Measurements from ENCODE around the gene E2F4. TPM values are rescaled to one million over a fixed set of nuclear protein-coding genes. Genes with fewer than 3 reads are reported as not detected.

The E2F4 gene, protein sequence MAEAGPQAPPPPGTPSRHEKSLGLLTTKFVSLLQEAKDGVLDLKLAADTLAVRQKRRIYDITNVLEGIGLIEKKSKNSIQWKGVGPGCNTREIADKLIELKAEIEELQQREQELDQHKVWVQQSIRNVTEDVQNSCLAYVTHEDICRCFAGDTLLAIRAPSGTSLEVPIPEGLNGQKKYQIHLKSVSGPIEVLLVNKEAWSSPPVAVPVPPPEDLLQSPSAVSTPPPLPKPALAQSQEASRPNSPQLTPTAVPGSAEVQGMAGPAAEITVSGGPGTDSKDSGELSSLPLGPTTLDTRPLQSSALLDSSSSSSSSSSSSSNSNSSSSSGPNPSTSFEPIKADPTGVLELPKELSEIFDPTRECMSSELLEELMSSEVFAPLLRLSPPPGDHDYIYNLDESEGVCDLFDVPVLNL
- 33.7 and 35.5 TPM in 2 replicates for polyA plus RNA-seq (2013)

DNA sequence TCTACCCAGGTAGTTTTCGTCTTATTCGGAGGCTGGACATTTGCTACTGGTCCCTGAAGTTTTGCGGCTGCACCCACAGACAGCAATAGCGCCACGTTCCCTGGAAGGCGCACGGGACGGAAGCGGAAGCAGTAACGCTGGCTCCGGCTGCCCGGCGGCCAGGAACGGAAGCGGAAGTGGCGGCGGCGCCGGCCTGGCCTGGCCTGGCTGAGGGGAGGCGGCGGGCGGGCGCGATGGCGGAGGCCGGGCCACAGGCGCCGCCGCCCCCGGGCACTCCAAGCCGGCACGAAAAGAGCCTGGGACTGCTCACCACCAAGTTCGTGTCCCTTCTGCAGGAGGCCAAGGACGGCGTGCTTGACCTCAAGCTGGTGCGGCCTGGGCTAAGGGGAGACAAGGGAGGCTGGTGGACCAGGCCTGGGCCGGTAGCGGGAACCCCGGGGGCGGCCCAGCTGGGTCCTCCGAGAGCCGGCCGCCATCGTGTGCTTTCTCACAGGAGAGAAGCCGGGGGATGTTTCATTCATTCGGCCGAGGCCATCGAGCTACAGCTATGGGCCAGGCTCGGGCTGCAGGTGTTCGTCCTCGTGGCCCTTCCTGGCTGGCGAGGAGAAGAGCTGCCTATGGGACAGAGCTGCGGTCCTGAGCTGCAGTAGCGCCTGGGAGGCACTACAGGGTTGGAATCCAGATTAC, at the start of gene E2F4:
Gene E2F4 (plus strand): TSS at position 161 of the 687 bp plus-strand sequence. CDS start 73 bp downstream, at position 234.
- Histone ChIP-seq H3K14ac (ENCODE audit: low read length) (peak within 1 kb of the TSS; percentile 92), H2AFZ (ENCODE audit: insufficient read depth, low read length, poor library complexity) (peak within 1 kb of the TSS; percentile 72), H3K9ac (ENCODE audit: low read length) (peak within 1 kb of the TSS; percentile 98), H3K27ac (ENCODE audit: low read depth, low read length) (peak within 1 kb of the TSS; percentile 48), H2AK5ac (ENCODE audit: low read length) (peak within 1 kb of the TSS; percentile 98), H2BK12ac (ENCODE audit: low read length) (peak within 1 kb of the TSS; percentile 59), H3K36me3 (ENCODE audit: control insufficient read depth in 1 of 2, insufficient read depth in 2 of 2, low read length in 2 of 2) (peaks cover 36 to 38% of the 10 kb centered on the region in 2 experiments), H3K4me2 (ENCODE audit: low read length) (peak within 1 kb of the TSS; percentile 79), H3K18ac (ENCODE audit: low read length) (peak within 1 kb of the TSS; percentile 94), H2BK5ac (ENCODE audit: low read depth, low read length, poor library complexity) (peak within 1 kb of the TSS; percentile 80), H3K4me1 (ENCODE audit: control insufficient read depth in 1 of 2, insufficient read depth in 2 of 2, low read length in 2 of 2) (peaks cover 16 to 18% of the 10 kb centered on the region in 2 experiments), H2BK120ac (ENCODE audit: insufficient read depth, low read length, poor library complexity) (peak within 1 kb of the TSS; percentile 81), H3K9me3 (ENCODE audit: insufficient read depth, low read depth, low read length) (no peaks in the 10 kb centered on the region), H4K8ac (ENCODE audit: low read depth, low read length) (peak within 1 kb of the TSS; percentile 96), H3K27me3 (ENCODE audit: insufficient read depth, low read length) (no peaks in the 10 kb centered on the region), H4K91ac (ENCODE audit: low read depth, low read length) (peak within 1 kb of the TSS; percentile 87), H3K79me1 (ENCODE audit: low read length) (peaks cover 9% of the 10 kb centered on the region), H4K12ac (ENCODE audit: low read depth, low read length) (peak within 1 kb of the TSS; percentile 97), H3K4ac (ENCODE audit: low read depth, low read length) (peak within 1 kb of the TSS; percentile 99), H3K79me2 (ENCODE audit: control insufficient read depth, insufficient read depth, low read length, poor library complexity) (peaks cover 11% of the 10 kb centered on the region), H3K4me3 (ENCODE audit: low read depth, low read length) (peak within 1 kb of the TSS; percentile 98), H3K23ac (ENCODE audit: low read length) (no peak within 1 kb of the TSS)
- DNase-seq: peak; percentile 85 to 93
- WGBS (ENCODE audit: extremely low coverage, insufficient coverage, insufficient read length): no CpG with 5 or more reads among the region's 54 CpGs

DNA sequence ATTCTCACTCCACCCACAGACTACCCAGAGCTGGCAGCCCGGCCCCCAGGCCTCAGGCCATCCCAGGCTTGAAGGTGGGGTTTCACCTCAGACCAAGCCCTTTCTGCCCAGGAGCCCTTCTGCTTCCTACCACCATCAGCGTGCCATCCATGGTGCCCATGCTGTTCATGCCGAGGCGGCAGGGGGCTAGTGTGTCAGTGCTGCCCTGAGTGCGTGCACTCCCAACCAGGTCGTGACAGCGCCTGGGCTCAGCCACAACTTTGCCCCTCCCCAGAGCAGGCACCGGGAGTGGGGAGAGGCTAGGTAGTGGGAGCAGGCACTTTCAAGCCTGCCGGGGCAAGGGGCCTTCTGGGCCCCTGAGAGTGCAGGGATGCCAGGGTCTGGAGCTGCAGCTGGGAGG, 49.6 kb upstream of the E2F4 start:
- no CpG with 5 or more reads among the region's 9 CpGs for WGBS (ENCODE audit: extremely low coverage, insufficient coverage, insufficient read length)
- H3K4me3 ChIP-seq (ENCODE audit: low read depth, low read length): no peak overlapping the region
- no peaks in the 10 kb centered on the region for H3K79me1 ChIP-seq (ENCODE audit: low read length)

DNA sequence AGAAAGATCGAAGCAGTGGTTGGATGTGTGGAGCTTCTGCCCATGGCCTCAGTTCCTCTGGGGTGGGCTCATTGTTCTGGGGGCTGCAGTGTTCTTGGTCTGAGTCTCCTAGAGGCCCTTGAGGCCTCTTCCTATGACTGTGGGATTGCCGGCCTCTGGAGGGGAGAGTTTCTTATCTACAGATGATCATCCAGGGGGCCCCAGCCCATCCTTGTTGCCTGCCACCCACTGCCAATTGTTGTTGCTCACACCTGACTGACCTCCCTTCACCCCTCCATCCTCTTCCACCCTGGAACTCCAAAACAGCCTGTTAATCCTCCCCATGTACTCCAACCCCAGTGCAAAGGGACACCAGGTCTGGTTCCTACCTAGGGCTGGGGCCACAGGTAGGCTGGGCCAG, 47.0 kb upstream of the E2F4 start:
- no peaks in the 10 kb centered on the region for H3K79me2 ChIP-seq (ENCODE audit: control insufficient read depth, insufficient read depth, low read length, poor library complexity)
- H2BK120ac ChIP-seq (ENCODE audit: insufficient read depth, low read length, poor library complexity): no peak overlapping the region
- H4K91ac ChIP-seq (ENCODE audit: low read depth, low read length): no peak overlapping the region
- no peak overlapping the region for H2BK12ac ChIP-seq (ENCODE audit: low read length)
- no peak overlapping the region for H2AK5ac ChIP-seq (ENCODE audit: low read length)
- no peak overlapping the region for H3K9ac ChIP-seq (ENCODE audit: low read length)
- WGBS (ENCODE audit: extremely low coverage, insufficient coverage, insufficient read length): no CpG with 5 or more reads among the region's 2 CpGs
- H3K4me3 ChIP-seq (ENCODE audit: low read depth, low read length): no peak overlapping the region
- H2BK5ac ChIP-seq (ENCODE audit: low read depth, low read length, poor library complexity): no peak overlapping the region
- no peak overlapping the region for H3K23ac ChIP-seq (ENCODE audit: low read length)
- H4K12ac ChIP-seq (ENCODE audit: low read depth, low read length): no peak overlapping the region
- no peak overlapping the region for H3K4ac ChIP-seq (ENCODE audit: low read depth, low read length)
- H3K4me2 ChIP-seq (ENCODE audit: low read length): no peak overlapping the region
- H3K14ac ChIP-seq (ENCODE audit: low read length): no peak overlapping the region
- peaks cover 73 to 79% of the 10 kb centered on the region in 2 experiments for H3K36me3 ChIP-seq (ENCODE audit: control insufficient read depth in 1 of 2, insufficient read depth in 2 of 2, low read length in 2 of 2)
- H3K27ac ChIP-seq (ENCODE audit: low read depth, low read length): no peak overlapping the region
- H4K8ac ChIP-seq (ENCODE audit: low read depth, low read length): no peak overlapping the region
- H3K18ac ChIP-seq (ENCODE audit: low read length): no peak overlapping the region
- H3K79me1 ChIP-seq (ENCODE audit: low read length): no peaks in the 10 kb centered on the region
- DNase-seq: no peak
- H3K9me3 ChIP-seq (ENCODE audit: insufficient read depth, low read depth, low read length): peaks cover 9% of the 10 kb centered on the region
- peaks cover 3% of the 10 kb centered on the region for H3K27me3 ChIP-seq (ENCODE audit: insufficient read depth, low read length)
- peaks cover 2% of the 10 kb centered on the region in 2 experiments for H3K4me1 ChIP-seq (ENCODE audit: control insufficient read depth in 1 of 2, insufficient read depth in 2 of 2, low read length in 2 of 2)
- no peak overlapping the region for H2AFZ ChIP-seq (ENCODE audit: insufficient read depth, low read length, poor library complexity)

More for the DNA sequence above, 49.6 kb upstream of the E2F4 start:
- no peak overlapping the region for H3K4me2 ChIP-seq (ENCODE audit: low read length)
- H3K18ac ChIP-seq (ENCODE audit: low read length): no peak overlapping the region
- H2BK120ac ChIP-seq (ENCODE audit: insufficient read depth, low read length, poor library complexity): no peak overlapping the region
- H4K12ac ChIP-seq (ENCODE audit: low read depth, low read length): no peak overlapping the region
- H2BK5ac ChIP-seq (ENCODE audit: low read depth, low read length, poor library complexity): no peak overlapping the region
- H2BK12ac ChIP-seq (ENCODE audit: low read length): no peak overlapping the region
- H2AK5ac ChIP-seq (ENCODE audit: low read length): no peak overlapping the region
- H3K79me2 ChIP-seq (ENCODE audit: control insufficient read depth, insufficient read depth, low read length, poor library complexity): no peaks in the 10 kb centered on the region
- H3K4me1 ChIP-seq (ENCODE audit: control insufficient read depth in 1 of 2, insufficient read depth in 2 of 2, low read length in 2 of 2): no peaks in the 10 kb centered on the region
- no peaks in the 10 kb centered on the region for H3K27me3 ChIP-seq (ENCODE audit: insufficient read depth, low read length)
- H4K91ac ChIP-seq (ENCODE audit: low read depth, low read length): no peak overlapping the region
- no peak overlapping the region for H3K27ac ChIP-seq (ENCODE audit: low read depth, low read length)
- no peak overlapping the region for H3K14ac ChIP-seq (ENCODE audit: low read length)
- H3K23ac ChIP-seq (ENCODE audit: low read length): no peak overlapping the region
- H2AFZ ChIP-seq (ENCODE audit: insufficient read depth, low read length, poor library complexity): no peak overlapping the region
- H3K36me3 ChIP-seq (ENCODE audit: control insufficient read depth in 1 of 2, insufficient read depth in 2 of 2, low read length in 2 of 2): peaks cover 57 to 80% of the 10 kb centered on the region in 2 experiments
- peaks cover 2% of the 10 kb centered on the region for H3K9me3 ChIP-seq (ENCODE audit: insufficient read depth, low read depth, low read length)
- H3K4ac ChIP-seq (ENCODE audit: low read depth, low read length): no peak overlapping the region
- H4K8ac ChIP-seq (ENCODE audit: low read depth, low read length): no peak overlapping the region
- DNase-seq: no peak
- H3K9ac ChIP-seq (ENCODE audit: low read length): no peak overlapping the region

DNA sequence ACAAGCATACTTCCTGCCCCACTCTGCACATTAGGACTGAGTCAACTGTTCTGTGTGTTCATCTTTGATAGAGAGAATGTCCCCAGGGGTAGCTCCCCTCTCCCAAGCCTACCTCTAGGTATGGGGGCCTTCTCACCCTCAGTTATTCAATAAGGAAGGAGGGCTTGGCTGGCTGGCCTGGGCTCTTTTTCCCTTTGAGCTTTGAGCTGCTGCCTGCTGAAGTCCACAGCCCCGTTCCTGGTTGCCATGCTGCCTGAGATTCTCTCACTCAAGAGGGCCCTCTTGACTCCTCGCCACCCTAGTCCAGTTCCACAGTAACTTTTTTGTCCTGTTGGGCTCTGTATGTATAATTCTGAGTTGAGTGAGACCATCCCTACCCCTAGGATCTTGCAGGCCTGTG, 46.2 kb upstream of the E2F4 start:
- WGBS (ENCODE audit: extremely low coverage, insufficient coverage, insufficient read length): no CpG with 5 or more reads among the region's 2 CpGs
- Histone ChIP-seq H2AK5ac (ENCODE audit: low read length) (no peak overlapping the region), H4K12ac (ENCODE audit: low read depth, low read length) (no peak overlapping the region), H2BK120ac (ENCODE audit: insufficient read depth, low read length, poor library complexity) (no peak overlapping the region), H4K8ac (ENCODE audit: low read depth, low read length) (no peak overlapping the region), H3K4me3 (ENCODE audit: low read depth, low read length) (no peak overlapping the region), H4K91ac (ENCODE audit: low read depth, low read length) (no peak overlapping the region), H3K9me3 (ENCODE audit: insufficient read depth, low read depth, low read length) (peaks cover 11% of the 10 kb centered on the region), H3K79me1 (ENCODE audit: low read length) (peaks cover 3% of the 10 kb centered on the region), H2BK5ac (ENCODE audit: low read depth, low read length, poor library complexity) (no peak overlapping the region), H3K4me2 (ENCODE audit: low read length) (no peak overlapping the region), H3K18ac (ENCODE audit: low read length) (no peak overlapping the region), H3K14ac (ENCODE audit: low read length) (no peak overlapping the region), H3K4me1 (ENCODE audit: control insufficient read depth in 1 of 2, insufficient read depth in 2 of 2, low read length in 2 of 2) (peaks cover 6 to 8% of the 10 kb centered on the region in 2 experiments), H2BK12ac (ENCODE audit: low read length) (no peak overlapping the region), H3K9ac (ENCODE audit: low read length) (no peak overlapping the region), H3K79me2 (ENCODE audit: control insufficient read depth, insufficient read depth, low read length, poor library complexity) (no peaks in the 10 kb centered on the region), H3K36me3 (ENCODE audit: control insufficient read depth in 1 of 2, insufficient read depth in 2 of 2, low read length in 2 of 2) (peaks cover 69 to 73% of the 10 kb centered on the region in 2 experiments), H2AFZ (ENCODE audit: insufficient read depth, low read length, poor library complexity) (no peak overlapping the region), H3K4ac (ENCODE audit: low read depth, low read length) (no peak overlapping the region), H3K27me3 (ENCODE audit: insufficient read depth, low read length) (peaks cover 11% of the 10 kb centered on the region), H3K23ac (ENCODE audit: low read length) (no peak overlapping the region), H3K27ac (ENCODE audit: low read depth, low read length) (no peak overlapping the region)
- no peak for DNase-seq
